PC-9 (cell line): Measurements from ENCODE around the gene TMEM123. TPM values are rescaled to one million over a fixed set of nuclear protein-coding genes. Genes with fewer than 3 reads are reported as not detected.

ENCODE experiments used
- BruUV-seq: library from RNA; stranded (reverse); fragments of 400-500 nt; replicated peaks from 2 replicates; lab custom pipeline; 2021; lab: Mats Ljungman, UMichigan
- CTCF ChIA-PET: fragments of 300-600 bp; sonication (Branson Sonifier 250); formaldehyde crosslinking; loops from one replicate; lab custom pipeline; 2022; ENCODE audit warnings: antibody characterized with exemption; lab: Charles Lee
- POLR2A ChIA-PET: fragments of 300-600 bp; sonication (Branson Sonifier 250); formaldehyde crosslinking; loops from one replicate; lab custom pipeline; 2022; ENCODE audit warnings: antibody characterized with exemption; ENCODE audit not compliant: unreplicated experiment; lab: Charles Lee
- DNase-seq, 2 experiments: peaks; one replicate each; pipeline versions ENCODE4 v3.0.0 to v3.0.0-alpha.2; 2015 to 2022; ENCODE audit warnings: mixed read lengths in 1 of 2
- H2AFZ ChIP-seq: fragments of 200-600 bp; sonication (generic); 2 replicates; pipeline ENCODE4 v1.8.1; 2017; ENCODE audit warnings: antibody characterized with exemption
- H3F3A ChIP-seq: fragments of 200-600 bp; sonication (generic); 2 replicates; pipeline ENCODE4 v1.8.1; 2017; ENCODE audit warnings: antibody characterized with exemption, mild to moderate bottlenecking, low read depth; ENCODE audit not compliant: insufficient read depth
- H3K27ac ChIP-seq: fragments of 200-600 bp; sonication (generic); 2 replicates; pipeline ENCODE4 v1.6.1; 2016; ENCODE audit warnings: mixed run types
- H3K27me3 ChIP-seq: fragments of 200-600 bp; sonication (generic); 2 replicates; pipeline ENCODE4 v1.6.1; 2016; ENCODE audit warnings: low read depth, mixed run types; ENCODE audit not compliant: insufficient read depth
- H3K36me3 ChIP-seq: fragments of 200-600 bp; sonication (generic); 2 replicates; pipeline ENCODE4 v1.6.1; 2016; ENCODE audit warnings: low read depth, mixed run types
- H3K4me1 ChIP-seq: fragments of 200-600 bp; sonication (generic); replicated peaks from 2 replicates; pipeline ENCODE4 v1.6.1; 2016; ENCODE audit warnings: mixed run types; ENCODE audit not compliant: insufficient read depth
- H3K4me2 ChIP-seq: fragments of 200-600 bp; sonication (generic); 2 replicates; pipeline ENCODE4 v1.6.1; 2017; ENCODE audit warnings: mixed run types
- H3K4me3 ChIP-seq: fragments of 200-600 bp; sonication (generic); 2 replicates; pipeline ENCODE4 v1.6.1; 2016; ENCODE audit warnings: mixed run types
- H3K79me2 ChIP-seq: fragments of 200-600 bp; sonication (generic); 2 replicates; pipeline ENCODE4 v1.6.1; 2017; ENCODE audit warnings: low read depth, mixed run types
- H3K9me2 ChIP-seq: fragments of 200-600 bp; sonication (generic); 2 replicates; pipeline ENCODE4 v1.8.1; 2017; ENCODE audit warnings: mild to moderate bottlenecking; ENCODE audit not compliant: insufficient read depth
- H3K9me3 ChIP-seq: fragments of 200-600 bp; sonication (generic); 2 replicates; pipeline ENCODE4 v1.8.1; 2016; ENCODE audit warnings: low read depth; ENCODE audit not compliant: insufficient read depth
- H4K20me1 ChIP-seq: fragments of 200-600 bp; sonication (generic); 2 replicates; pipeline ENCODE4 v1.8.1; 2017; ENCODE audit not compliant: insufficient read depth
- EZH2 ChIP-seq: fragments of 200-600 bp; sonication (generic); IDR thresholded peaks from 2 replicates; pipeline ENCODE4 v1.8.0; 2017; ENCODE audit warnings: antibody characterized with exemption, low read depth
- intact Hi-C: fragments of 100-400 bp; cut with micrococcal nuclease; formaldehyde crosslinking; loops from one replicate; pipeline ENCODE4 v1.10.0; 2022; ENCODE audit not compliant: unreplicated experiment
- total RNA-seq: library from RNA; stranded (reverse); gene quantifications from 2 replicates; pipeline ENCODE4 v1.2.3, GENCODE V29; 2021
- TF ChIP-seq, protein P1 (sequence below): fragments of 200-600 bp; sonication (generic); conservative IDR thresholded peaks from 2 replicates; pipeline ENCODE4 v1.6.1; 2017; ENCODE audit warnings: mixed run types, antibody characterized with exemption, mild to moderate bottlenecking, moderate library complexity

Gene TMEM123
- total RNA-seq, 1 experiment from 2014 or later = 201 TPM

- Histone ChIP-seq H3K36me3 (no peaks in the 10 kb centered on the region), H3K4me2 (peak overlapping the region; percentile 70), H3K4me3 (peak overlapping the region; percentile 18; the same call in 1 of the 2 replicates), H3K9me3 (peaks cover 5% of the 10 kb centered on the region; the same call in 1 of the 2 replicates), H3K27me3 (no peaks in the 10 kb centered on the region), H3K9me2 (no peaks in the 10 kb centered on the region; the same call in 1 of the 2 replicates), H2AFZ (peak overlapping the region; percentile 66), H4K20me1 (no peaks in the 10 kb centered on the region), H3K27ac (peak overlapping the region; percentile 46), H3K79me2 (no peaks in the 10 kb centered on the region), H3K4me1 (peaks cover 45% of the 10 kb centered on the region), H3F3A (peaks cover 17% of the 10 kb centered on the region)
- TF ChIP-seq, protein P1, sequence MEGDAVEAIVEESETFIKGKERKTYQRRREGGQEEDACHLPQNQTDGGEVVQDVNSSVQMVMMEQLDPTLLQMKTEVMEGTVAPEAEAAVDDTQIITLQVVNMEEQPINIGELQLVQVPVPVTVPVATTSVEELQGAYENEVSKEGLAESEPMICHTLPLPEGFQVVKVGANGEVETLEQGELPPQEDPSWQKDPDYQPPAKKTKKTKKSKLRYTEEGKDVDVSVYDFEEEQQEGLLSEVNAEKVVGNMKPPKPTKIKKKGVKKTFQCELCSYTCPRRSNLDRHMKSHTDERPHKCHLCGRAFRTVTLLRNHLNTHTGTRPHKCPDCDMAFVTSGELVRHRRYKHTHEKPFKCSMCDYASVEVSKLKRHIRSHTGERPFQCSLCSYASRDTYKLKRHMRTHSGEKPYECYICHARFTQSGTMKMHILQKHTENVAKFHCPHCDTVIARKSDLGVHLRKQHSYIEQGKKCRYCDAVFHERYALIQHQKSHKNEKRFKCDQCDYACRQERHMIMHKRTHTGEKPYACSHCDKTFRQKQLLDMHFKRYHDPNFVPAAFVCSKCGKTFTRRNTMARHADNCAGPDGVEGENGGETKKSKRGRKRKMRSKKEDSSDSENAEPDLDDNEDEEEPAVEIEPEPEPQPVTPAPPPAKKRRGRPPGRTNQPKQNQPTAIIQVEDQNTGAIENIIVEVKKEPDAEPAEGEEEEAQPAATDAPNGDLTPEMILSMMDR = no peak
- no peak for TF ChIP-seq EZH2
- intact Hi-C loops = no loop called here
- peak in 1 of 2 experiments; percentile 95 for DNase-seq
- CTCF ChIA-PET = no interaction called here
- no TSS peak for BruUV-seq
- POLR2A ChIA-PET = no interaction called here
These were observed 14.6 kb upstream of the TMEM123 start for GRCh38 chr11:102467080-102467708.

DNA sequence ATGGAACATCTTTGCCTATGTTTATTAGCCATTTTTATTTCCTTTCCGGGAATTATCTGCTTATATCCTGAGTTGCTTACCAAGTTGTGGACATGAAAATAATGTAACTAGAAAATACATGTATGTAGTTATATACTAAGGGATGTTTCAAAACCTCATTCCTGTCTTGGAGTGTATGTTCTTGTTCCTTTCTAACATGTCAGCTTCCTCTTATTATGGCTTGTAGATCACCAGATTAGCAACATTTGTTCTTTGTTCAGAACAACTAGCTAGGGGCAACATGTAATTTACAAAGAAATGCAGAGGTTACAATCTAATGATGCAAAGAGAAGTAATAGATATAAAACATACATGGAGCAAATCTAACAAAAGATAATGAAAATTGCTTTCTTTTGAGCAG lies 13.1 kb upstream of the TMEM123 start:
- Histone ChIP-seq H3K9me2 (no peaks in the 10 kb centered on the region; the same call in 1 of the 2 replicates), H3K79me2 (no peaks in the 10 kb centered on the region), H3K27ac (no peak overlapping the region), H3F3A (peaks cover 17% of the 10 kb centered on the region), H3K27me3 (no peaks in the 10 kb centered on the region), H3K4me3 (no peak overlapping the region), H3K4me1 (peaks cover 45% of the 10 kb centered on the region), H2AFZ (0 out of 2 replicates have a peak overlapping the region, but pooled peaks have one; percentile 30), H3K9me3 (peaks cover 5% of the 10 kb centered on the region; the same call in 1 of the 2 replicates), H3K36me3 (no peaks in the 10 kb centered on the region), H3K4me2 (no peak overlapping the region), H4K20me1 (no peaks in the 10 kb centered on the region)
- intact Hi-C loops = no loop called here
- CTCF ChIA-PET = interaction anchor here (0.5 to 0.6 kb wide), 2 partner anchors 82 to 133 kb away, joined by 4 to 9 read pairs; no protein-coding TSS in a partner anchor
- DNase-seq = no peak
- TF ChIP-seq, protein P1 = no peak
- TF ChIP-seq EZH2 = no peak
- POLR2A ChIA-PET = interaction anchor here (0.7 kb wide), 1 partner anchor 136 kb away, joined by 3 read pairs; no protein-coding TSS in a partner anchor
- BruUV-seq = no TSS peak

- no peak overlapping the region for H3K4me3 ChIP-seq
- no peak for DNase-seq
- no peaks in the 10 kb centered on the region; the same call in 1 of the 2 replicates for H3K9me2 ChIP-seq
- H3K4me1 ChIP-seq = peaks cover 37% of the 10 kb centered on the region
- H3K36me3 ChIP-seq = no peaks in the 10 kb centered on the region
- H3K27ac ChIP-seq = no peak overlapping the region
- no peak overlapping the region for H2AFZ ChIP-seq
- H3K79me2 ChIP-seq = no peaks in the 10 kb centered on the region
- no peaks in the 10 kb centered on the region for H3K27me3 ChIP-seq
- ChIA-PET POLR2A (no interaction called here), CTCF (no interaction called here)
- intact Hi-C loops = no loop called here
- peaks cover 17% of the 10 kb centered on the region for H3F3A ChIP-seq
- BruUV-seq = no TSS peak
- no peak for TF ChIP-seq EZH2
- TF ChIP-seq, protein P1 = no peak
- peaks cover 5% of the 10 kb centered on the region; the same call in 1 of the 2 replicates for H3K9me3 ChIP-seq
- H3K4me2 ChIP-seq = no peak overlapping the region
- no peaks in the 10 kb centered on the region for H4K20me1 ChIP-seq
These were observed 12.4 kb upstream of the TMEM123 start for GRCh38 chr11:102464859-102465500.
